Fibroblast of villous mesenchyme (primary cell): ENCODE data around the gene GAD1. TPM values are rescaled to one million over a fixed set of nuclear protein-coding genes. Genes with fewer than 3 reads are reported as not detected.

Experiments
- DNase-seq: peaks from one replicate; pipeline ENCODE4 v3.0.0-alpha.2; 2010; ENCODE audit warnings: low read depth
- H3K4me3 ChIP-seq: 2 replicates; pipeline ENCODE4 v1.5.1; 2011; ENCODE audit warnings: low read depth, mild to moderate bottlenecking, low read length
- small RNA-seq: library from RNA; depleted of rRNA; stranded (forward); fragments of <200 nt; gene quantifications from one replicate; pipeline ENCODE3, GENCODE V24; 2012
- total RNA-seq: library from RNA; depleted of rRNA; stranded (reverse); fragments of >200 nt; gene quantifications from 2 replicates; pipeline ENCODE4 v1.2.3, GENCODE V29; 2012
- TF ChIP-seq, protein P1 (sequence below): IDR thresholded peaks from 2 replicates; pipeline ENCODE4 v1.5.1; 2012; ENCODE audit warnings: low read depth, mild to moderate bottlenecking, low read length; ENCODE audit not compliant: insufficient read depth

The GAD1 gene
- total RNA-seq, 1 donor: not detected

DNA sequence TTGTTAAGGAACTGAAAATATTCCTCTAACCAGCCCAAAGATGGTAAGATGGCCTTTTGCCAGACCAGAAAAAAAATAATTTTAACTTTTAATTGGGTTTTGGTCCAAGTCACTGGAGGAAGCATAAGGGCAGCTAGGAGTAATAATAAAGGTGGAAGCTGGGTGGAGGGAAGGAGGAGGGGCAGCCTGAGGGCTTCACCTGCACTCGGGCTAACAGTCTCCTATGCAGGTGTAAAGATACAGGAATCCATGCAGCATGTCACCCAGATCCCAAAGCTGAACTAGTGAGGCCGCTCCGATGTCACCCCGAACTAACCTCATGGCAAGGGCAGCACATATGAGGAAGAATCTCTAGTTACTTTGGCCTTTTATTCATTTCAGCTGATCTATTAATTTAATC, 75.2 kb downstream of the GAD1 start:
- H3K4me3 ChIP-seq: no peak overlapping the region
- DNase-seq: no peak
- TF ChIP-seq, protein P1, sequence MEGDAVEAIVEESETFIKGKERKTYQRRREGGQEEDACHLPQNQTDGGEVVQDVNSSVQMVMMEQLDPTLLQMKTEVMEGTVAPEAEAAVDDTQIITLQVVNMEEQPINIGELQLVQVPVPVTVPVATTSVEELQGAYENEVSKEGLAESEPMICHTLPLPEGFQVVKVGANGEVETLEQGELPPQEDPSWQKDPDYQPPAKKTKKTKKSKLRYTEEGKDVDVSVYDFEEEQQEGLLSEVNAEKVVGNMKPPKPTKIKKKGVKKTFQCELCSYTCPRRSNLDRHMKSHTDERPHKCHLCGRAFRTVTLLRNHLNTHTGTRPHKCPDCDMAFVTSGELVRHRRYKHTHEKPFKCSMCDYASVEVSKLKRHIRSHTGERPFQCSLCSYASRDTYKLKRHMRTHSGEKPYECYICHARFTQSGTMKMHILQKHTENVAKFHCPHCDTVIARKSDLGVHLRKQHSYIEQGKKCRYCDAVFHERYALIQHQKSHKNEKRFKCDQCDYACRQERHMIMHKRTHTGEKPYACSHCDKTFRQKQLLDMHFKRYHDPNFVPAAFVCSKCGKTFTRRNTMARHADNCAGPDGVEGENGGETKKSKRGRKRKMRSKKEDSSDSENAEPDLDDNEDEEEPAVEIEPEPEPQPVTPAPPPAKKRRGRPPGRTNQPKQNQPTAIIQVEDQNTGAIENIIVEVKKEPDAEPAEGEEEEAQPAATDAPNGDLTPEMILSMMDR: no peak

DNA sequence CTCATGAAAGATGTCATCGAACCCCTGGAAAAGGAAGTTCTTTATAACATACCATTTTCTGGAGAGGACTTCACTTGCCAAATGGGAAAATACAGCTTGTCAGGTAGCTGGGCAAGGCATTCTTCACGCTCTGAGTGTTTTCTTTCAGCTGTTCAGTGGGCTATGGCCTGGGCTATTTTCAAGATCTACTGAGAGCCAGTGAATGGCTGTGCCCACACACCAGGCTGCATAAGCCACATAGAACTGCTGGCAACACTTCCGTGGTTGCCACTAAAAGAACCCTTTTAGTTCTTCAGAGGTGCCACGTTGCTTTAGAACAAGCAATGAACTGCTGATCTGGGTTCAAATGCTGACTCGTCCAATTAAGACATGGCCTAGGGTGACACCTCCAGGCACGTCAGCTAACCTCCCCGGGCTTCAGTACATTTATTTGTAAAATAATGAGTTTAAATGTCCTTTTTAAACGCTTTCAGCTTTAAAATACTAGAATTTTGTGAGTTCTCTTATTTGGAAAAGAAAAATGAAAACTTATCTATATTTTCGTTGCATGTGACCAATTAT, 75.8 kb downstream of the GAD1 start:
- TF ChIP-seq, protein P1: no peak
- no peak overlapping the region for H3K4me3 ChIP-seq
- DNase-seq: no peak

DNA sequence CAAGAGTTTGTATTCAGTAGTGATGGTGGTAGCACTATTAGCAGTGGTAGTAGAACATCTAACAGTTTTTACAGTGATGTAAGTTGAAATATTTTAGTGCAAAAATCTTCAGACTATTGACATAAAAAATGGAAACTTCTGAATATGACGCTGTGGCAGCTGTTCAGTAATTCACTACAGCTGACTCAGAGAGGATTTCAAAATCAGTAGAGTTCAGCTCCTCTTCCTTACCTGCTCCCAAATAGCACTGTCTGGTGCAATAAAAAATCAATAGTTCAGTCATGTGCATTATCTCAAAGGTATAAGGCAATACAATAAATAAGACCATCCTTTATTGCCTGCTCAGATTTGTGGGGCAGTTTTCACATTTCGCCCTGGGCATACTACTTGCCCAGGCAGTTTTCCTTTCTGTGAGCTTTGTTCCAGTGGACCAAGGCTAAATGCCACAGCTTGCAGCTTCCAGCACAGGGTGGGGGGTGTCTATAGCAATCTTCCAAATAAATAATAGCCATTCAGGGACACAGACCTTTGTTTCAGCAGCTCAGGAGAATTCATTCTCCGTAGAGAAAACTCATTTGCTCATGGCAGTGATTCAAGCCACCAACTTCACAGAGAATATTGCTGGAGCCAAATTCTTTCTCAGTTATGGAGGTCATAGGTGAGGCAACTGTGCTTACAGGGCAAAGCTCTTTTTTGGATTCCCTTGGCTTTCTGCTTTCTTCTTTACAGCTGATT, 78.5 kb downstream of the GAD1 start:
- peak; percentile 10 for DNase-seq
- no peak overlapping the region for H3K4me3 ChIP-seq
- TF ChIP-seq, protein P1: no peak

DNA sequence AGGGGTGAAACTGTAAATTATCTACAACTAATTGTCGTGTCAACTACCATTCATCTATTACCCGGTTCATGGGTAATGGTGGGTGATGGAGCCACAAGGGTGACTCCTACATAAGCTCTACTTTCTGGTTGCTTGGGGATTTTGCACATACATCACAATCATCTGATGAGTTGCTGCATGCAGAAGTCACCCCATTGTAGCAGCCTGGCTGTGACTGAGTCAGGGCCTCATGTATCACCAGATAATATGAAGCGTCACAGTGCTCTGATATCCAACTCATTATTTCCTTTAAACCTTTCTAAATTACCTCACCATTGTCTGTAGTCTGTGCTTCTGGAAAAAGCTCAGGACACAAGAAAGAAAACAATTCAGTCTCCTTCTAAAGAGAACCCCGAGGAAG, 79.9 kb downstream of the GAD1 start:
- no peak for DNase-seq
- H3K4me3 ChIP-seq: no peak overlapping the region
- TF ChIP-seq, protein P1: no peak

DNA sequence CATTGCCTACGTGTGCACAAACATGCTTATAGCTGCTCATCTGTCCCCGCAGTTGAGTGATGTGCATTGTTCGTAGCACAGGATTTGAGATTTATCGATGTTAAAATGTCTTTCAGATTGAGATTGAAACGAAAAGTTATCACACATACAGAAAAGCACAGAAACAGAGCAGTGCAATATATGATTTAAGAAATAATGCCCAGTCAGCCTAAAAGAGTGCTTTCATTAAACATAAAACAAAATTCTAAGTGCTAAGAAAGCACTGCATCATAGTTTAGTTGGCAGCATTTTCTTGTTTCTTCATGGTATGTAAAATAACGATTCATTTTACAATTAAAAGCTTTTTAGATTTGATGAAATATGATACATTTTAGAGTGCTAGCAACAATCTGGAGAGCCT, 80.4 kb downstream of the GAD1 start:
- no peak for DNase-seq
- TF ChIP-seq, protein P1: no peak
- H3K4me3 ChIP-seq: no peak overlapping the region

DNA sequence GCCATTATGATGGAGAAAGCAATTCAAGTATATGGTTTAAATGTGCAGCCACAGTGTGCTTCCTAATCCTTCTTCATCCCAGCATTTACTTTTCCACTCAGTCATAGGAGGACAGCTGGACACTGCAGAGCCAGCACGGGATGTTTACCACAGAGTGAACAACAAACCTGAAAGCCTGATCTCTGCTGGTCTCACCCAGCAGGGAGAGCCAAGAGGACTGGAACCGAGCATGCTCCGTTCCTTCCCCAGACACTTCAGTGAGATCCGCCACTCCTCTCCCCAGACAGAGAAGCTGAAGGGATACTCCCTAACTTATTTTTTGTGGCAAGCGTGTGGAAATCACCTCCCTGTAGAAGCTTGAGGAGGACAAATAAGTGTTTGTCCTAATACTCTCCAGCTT, 89.2 kb downstream of the GAD1 start:
- TF ChIP-seq, protein P1: no peak
- no peak overlapping the region for H3K4me3 ChIP-seq
- peak; percentile 12 for DNase-seq

Small RNAs within 50 kb of the gene (small RNA-seq; reads per million reads assigned to genes)
- gene RF00019: not detected

Other genes with a start within 250 kb of the GAD1 start
- gene SP5, start 101.5 kb upstream of the GAD1 start, total RNA-seq: not detected in 2 replicates
- gene ERICH2, start 46.5 kb upstream of the GAD1 start, total RNA-seq: not detected in 2 replicates
- 51.5 and 67.8 TPM in 2 replicates for gene GORASP2, start 112.4 kb downstream of the GAD1 start, total RNA-seq